Effector memory CD4-positive, alpha-beta T cell (primary cell): ENCODE data around the gene CCND3.

Experiments used
- DNase-seq, 3 donors: peaks; one replicate each; pipeline ENCODE4 v3.0.0-alpha.2; 2020
- H3K27ac ChIP-seq: 2 replicates; pipeline ENCODE4 v1.7.0; 2013; ENCODE audit warnings: mild to moderate bottlenecking, low read length, moderate library complexity; ENCODE audit not compliant: insufficient read depth, poor library complexity, severe bottlenecking
- H3K27me3 ChIP-seq: replicated peaks from 2 replicates; pipeline ENCODE4 v1.7.0; 2013; ENCODE audit warnings: mild to moderate bottlenecking, low read length; ENCODE audit not compliant: insufficient read depth, control insufficient read depth, poor library complexity, severe bottlenecking
- H3K36me3 ChIP-seq: 2 replicates; pipeline ENCODE4 v1.7.0; 2013; ENCODE audit warnings: mild to moderate bottlenecking, low read length, moderate library complexity; ENCODE audit not compliant: control insufficient read depth, insufficient read depth
- H3K4me1 ChIP-seq: 2 replicates; pipeline ENCODE4 v1.7.0; 2013; ENCODE audit warnings: low read length, mild to moderate bottlenecking; ENCODE audit not compliant: control insufficient read depth, insufficient read depth, poor library complexity, severe bottlenecking
- H3K4me3 ChIP-seq: 2 replicates; pipeline ENCODE4 v1.7.0; 2013; ENCODE audit warnings: low read length, low read depth, mild to moderate bottlenecking; ENCODE audit not compliant: insufficient read depth, poor library complexity, severe bottlenecking
- H3K9me3 ChIP-seq: 2 replicates; pipeline ENCODE4 v1.7.0; 2013; ENCODE audit warnings: mild to moderate bottlenecking, low read length, moderate library complexity; ENCODE audit not compliant: control insufficient read depth

CCND3 gene

GRCh38 chr6:41896281-41896680, 45.3 kb downstream of the CCND3 start:
- no peak overlapping the region for H3K4me3 ChIP-seq
- H3K27me3 ChIP-seq, result no peaks in the 10 kb centered on the region
- DNase-seq, result no peak

GRCh38 chr6:41895300-41896233, 46.0 kb downstream of the CCND3 start, which contains the start of gene USP49:
USP49 (minus strand) TSS chr6:41895375; CDS start chr6:41806983, 88,392 bp downstream.
- peaks cover 12% of the 10 kb centered on the region for H3K4me1 ChIP-seq
- H3K4me3 ChIP-seq, result peak within 1 kb of the TSS; percentile 75
- no peaks in the 10 kb centered on the region for H3K9me3 ChIP-seq
- H3K27me3 ChIP-seq, result no peaks in the 10 kb centered on the region
- DNase-seq, result peak; percentile 84 to 86 (median 84)
- H3K36me3 ChIP-seq, result no peaks in the 10 kb centered on the region
- H3K27ac ChIP-seq, result peak within 1 kb of the TSS; percentile 79

More at GRCh38 chr6:41896281-41896680, 45.3 kb downstream of the CCND3 start:
- Histone ChIP-seq H3K9me3 (no peaks in the 10 kb centered on the region), H3K4me1 (peaks cover 12% of the 10 kb centered on the region), H3K27ac (no peak overlapping the region), H3K36me3 (no peaks in the 10 kb centered on the region)

- no peak for DNase-seq
- Histone ChIP-seq H3K4me1 (peaks cover 12% of the 10 kb centered on the region), H3K27me3 (no peaks in the 10 kb centered on the region), H3K27ac (peak overlapping the region; percentile 79), H3K9me3 (no peaks in the 10 kb centered on the region), H3K4me3 (peak overlapping the region; percentile 75), H3K36me3 (no peaks in the 10 kb centered on the region)
Observed at GRCh38 chr6:41894366-41895299, 47.0 kb downstream of the CCND3 start.

GRCh38 chr6:41892921-41893564, 48.6 kb downstream of the CCND3 start:
- peaks cover 12% of the 10 kb centered on the region for H3K4me1 ChIP-seq
- no peaks in the 10 kb centered on the region for H3K9me3 ChIP-seq
- H3K4me3 ChIP-seq, result no peak overlapping the region
- no peaks in the 10 kb centered on the region for H3K36me3 ChIP-seq
- H3K27me3 ChIP-seq, result no peaks in the 10 kb centered on the region
- DNase-seq, result no peak
- H3K27ac ChIP-seq, result no peak overlapping the region

GRCh38 chr6:41887331-41887751, 54.3 kb downstream of the CCND3 start:
- no peaks in the 10 kb centered on the region for H3K9me3 ChIP-seq
- no peaks in the 10 kb centered on the region for H3K27me3 ChIP-seq
- no peak overlapping the region for H3K4me3 ChIP-seq
- H3K36me3 ChIP-seq, result no peaks in the 10 kb centered on the region
- DNase-seq, result no peak
- no peak overlapping the region for H3K27ac ChIP-seq
- no peaks in the 10 kb centered on the region for H3K4me1 ChIP-seq

- H3K36me3 ChIP-seq, result no peaks in the 10 kb centered on the region
- no peak overlapping the region for H3K27ac ChIP-seq
- DNase-seq, result no peak
- no peaks in the 10 kb centered on the region for H3K9me3 ChIP-seq
- no peaks in the 10 kb centered on the region for H3K27me3 ChIP-seq
- no peaks in the 10 kb centered on the region for H3K4me1 ChIP-seq
- H3K4me3 ChIP-seq, result no peak overlapping the region
Observed at GRCh38 chr6:41885930-41886329, 55.7 kb downstream of the CCND3 start.

- Histone ChIP-seq H3K4me1 (no peaks in the 10 kb centered on the region), H3K4me3 (no peak overlapping the region), H3K27me3 (no peaks in the 10 kb centered on the region), H3K27ac (no peak overlapping the region), H3K9me3 (no peaks in the 10 kb centered on the region), H3K36me3 (no peaks in the 10 kb centered on the region)
- DNase-seq, result no peak
Observed at GRCh38 chr6:41884957-41885356, 56.7 kb downstream of the CCND3 start.
